IPS-18a (cell line): ENCODE results near the gene ANXA9.

Experiments
- H3K27ac ChIP-seq: one replicate; pipeline ENCODE4 v1.5.1; 2013; ENCODE audit warnings: low read length
- H3K27me3 ChIP-seq: one replicate; pipeline ENCODE4 v1.6.1; 2013; ENCODE audit warnings: mild to moderate bottlenecking, low read length; ENCODE audit not compliant: control insufficient read depth, insufficient read depth
- H3K36me3 ChIP-seq: one replicate; pipeline ENCODE4 v1.6.1; 2013; ENCODE audit warnings: low read depth, low read length; ENCODE audit not compliant: control insufficient read depth
- H3K4me1 ChIP-seq: one replicate; pipeline ENCODE4 v1.6.1; 2013; ENCODE audit warnings: low read depth, low read length; ENCODE audit not compliant: control insufficient read depth
- H3K4me3 ChIP-seq: one replicate; pipeline ENCODE4 v1.5.1; 2013; ENCODE audit warnings: low read length
- H3K9ac ChIP-seq: one replicate; pipeline ENCODE4 v1.6.1; 2013; ENCODE audit warnings: mild to moderate bottlenecking, low read length, moderate library complexity
- H3K9me3 ChIP-seq: one replicate; pipeline ENCODE4 v1.6.1; 2013; ENCODE audit warnings: low read depth, low read length; ENCODE audit not compliant: control insufficient read depth

ANXA9 gene

GRCh38 chr1:151008244-151009205 lies 26.4 kb downstream of the ANXA9 start, which contains the start of gene PRUNE1:
Gene PRUNE1, plus strand, starts transcription at chr1:151008449. Its CDS starts 184 bp downstream, at chr1:151008633.
- H3K4me3 ChIP-seq: peak within 1 kb of the TSS; percentile 99
- H3K36me3 ChIP-seq: no peaks in the 10 kb centered on the region
- no peaks in the 10 kb centered on the region for H3K27me3 ChIP-seq
- H3K9ac ChIP-seq: peak within 1 kb of the TSS; percentile 83
- no peaks in the 10 kb centered on the region for H3K9me3 ChIP-seq
- peak within 1 kb of the TSS; percentile 93 for H3K27ac ChIP-seq
- peaks cover 19% of the 10 kb centered on the region for H3K4me1 ChIP-seq

DNA sequence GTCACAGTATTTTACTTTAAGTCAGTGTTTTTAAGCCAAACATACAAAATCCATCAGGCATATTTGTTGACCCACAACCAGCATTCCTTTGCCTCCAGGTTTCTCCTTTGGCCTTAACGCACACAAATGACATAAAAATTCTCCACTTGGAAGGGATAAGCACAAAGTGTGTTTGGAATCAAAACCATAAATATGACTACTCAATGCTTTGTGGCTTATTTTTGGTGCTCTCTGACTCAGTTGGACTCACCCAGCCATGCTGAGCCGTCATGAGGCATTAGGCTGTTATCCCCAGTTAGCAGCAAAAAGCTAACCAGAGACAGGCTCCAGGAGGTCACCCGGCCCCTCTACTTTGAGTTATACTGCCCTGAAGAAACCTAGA lies 27.1 kb downstream of the ANXA9 start:
- Histone ChIP-seq H3K4me3 (peak overlapping the region; percentile 99), H3K36me3 (no peaks in the 10 kb centered on the region), H3K27ac (no peak overlapping the region), H3K9ac (peak overlapping the region; percentile 83), H3K4me1 (peaks cover 19% of the 10 kb centered on the region), H3K27me3 (no peaks in the 10 kb centered on the region), H3K9me3 (no peaks in the 10 kb centered on the region)

DNA sequence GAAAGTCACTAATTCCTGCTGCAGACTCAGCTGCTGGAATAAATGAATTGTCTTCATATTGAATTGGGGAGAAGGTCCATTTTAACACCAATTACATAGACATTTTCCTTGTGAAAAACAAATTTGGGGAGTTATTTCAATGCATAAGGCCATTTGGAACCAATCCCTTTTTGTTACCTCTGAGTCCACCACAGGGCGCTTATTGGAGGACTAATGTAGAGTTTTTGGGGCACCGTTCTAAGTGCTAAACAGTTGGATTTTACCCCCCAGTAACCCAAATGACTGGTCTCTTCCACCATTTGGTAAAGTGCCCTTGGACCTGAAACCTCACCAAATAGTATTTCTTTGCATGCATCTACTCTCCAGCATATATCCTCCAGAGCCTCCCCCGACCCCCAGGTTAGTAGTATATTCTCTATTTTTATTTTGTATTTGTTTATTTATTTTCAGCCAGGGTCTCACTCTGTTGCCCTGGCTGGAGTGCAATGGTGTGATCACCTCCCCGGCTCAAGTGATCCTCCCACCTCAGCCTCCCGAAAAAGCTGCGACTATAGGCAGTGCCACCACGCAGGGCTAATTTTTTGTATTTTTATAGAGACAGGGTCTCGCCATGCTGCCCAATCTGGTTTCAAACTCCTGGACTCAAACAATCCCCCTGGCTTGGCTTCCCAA lies 27.7 kb downstream of the ANXA9 start:
- no peaks in the 10 kb centered on the region for H3K9me3 ChIP-seq
- no peak overlapping the region for H3K9ac ChIP-seq
- H3K36me3 ChIP-seq: no peaks in the 10 kb centered on the region
- no peak overlapping the region for H3K4me3 ChIP-seq
- H3K4me1 ChIP-seq: peaks cover 19% of the 10 kb centered on the region
- H3K27ac ChIP-seq: no peak overlapping the region
- H3K27me3 ChIP-seq: no peaks in the 10 kb centered on the region

- Histone ChIP-seq H3K4me3 (no peak overlapping the region), H3K36me3 (no peaks in the 10 kb centered on the region), H3K27me3 (no peaks in the 10 kb centered on the region), H3K27ac (no peak overlapping the region), H3K9ac (no peak overlapping the region), H3K9me3 (no peaks in the 10 kb centered on the region), H3K4me1 (peaks cover 19% of the 10 kb centered on the region)
These were observed 28.2 kb downstream of the ANXA9 start for GRCh38 chr1:151010346-151010726.

DNA sequence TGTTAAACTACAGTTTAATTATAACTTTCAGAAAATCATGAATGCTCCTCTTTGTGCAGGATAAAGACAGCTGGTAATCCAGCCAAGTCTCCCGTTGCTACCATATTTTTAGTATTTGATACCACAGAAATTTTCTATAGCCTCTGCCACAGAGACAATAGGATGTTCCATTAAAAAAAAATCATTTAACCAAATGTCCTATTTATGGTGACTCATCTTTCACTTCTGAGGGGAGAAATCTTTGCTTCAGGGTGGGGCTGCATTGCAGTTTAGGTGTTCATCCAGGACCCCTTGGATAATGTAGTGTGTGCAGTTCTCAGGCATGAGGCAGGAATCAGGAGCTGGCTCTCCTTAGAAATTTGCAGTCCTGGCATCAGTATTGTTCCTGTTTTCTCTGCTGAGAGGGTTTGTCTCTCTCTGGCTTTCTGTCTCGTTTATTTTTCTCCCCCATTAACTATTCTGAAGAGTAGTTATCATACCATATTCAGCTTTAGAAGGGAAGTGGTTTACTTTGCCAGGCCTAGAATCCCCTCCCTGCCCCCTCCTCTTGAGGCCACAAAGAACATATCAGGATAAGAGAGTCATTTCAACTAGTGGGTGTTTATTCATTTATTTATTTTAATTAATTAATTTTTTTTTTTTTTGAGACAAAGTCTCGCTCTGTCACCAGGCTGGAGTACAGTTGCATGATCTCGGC lies 29.2 kb downstream of the ANXA9 start:
- Histone ChIP-seq H3K27ac (no peak overlapping the region), H3K4me3 (no peak overlapping the region), H3K9me3 (no peaks in the 10 kb centered on the region), H3K9ac (no peak overlapping the region), H3K36me3 (no peaks in the 10 kb centered on the region), H3K4me1 (peaks cover 16% of the 10 kb centered on the region), H3K27me3 (no peaks in the 10 kb centered on the region)

- Histone ChIP-seq H3K27ac (no peak overlapping the region), H3K4me1 (peaks cover 7% of the 10 kb centered on the region), H3K9me3 (no peaks in the 10 kb centered on the region), H3K27me3 (no peaks in the 10 kb centered on the region), H3K9ac (no peak overlapping the region), H3K4me3 (no peak overlapping the region), H3K36me3 (no peaks in the 10 kb centered on the region)
These were observed 30.8 kb downstream of the ANXA9 start for GRCh38 chr1:151012684-151013471.

GRCh38 chr1:151013518-151013917 lies 31.4 kb downstream of the ANXA9 start:
- H3K4me3 ChIP-seq: no peak overlapping the region
- no peak overlapping the region for H3K27ac ChIP-seq
- peaks cover 4% of the 10 kb centered on the region for H3K4me1 ChIP-seq
- no peak overlapping the region for H3K9ac ChIP-seq
- no peaks in the 10 kb centered on the region for H3K27me3 ChIP-seq
- no peaks in the 10 kb centered on the region for H3K9me3 ChIP-seq
- no peaks in the 10 kb centered on the region for H3K36me3 ChIP-seq

GRCh38 chr1:151024540-151025146 lies 42.6 kb downstream of the ANXA9 start:
- no peak overlapping the region for H3K9ac ChIP-seq
- no peak overlapping the region for H3K27ac ChIP-seq
- no peaks in the 10 kb centered on the region for H3K9me3 ChIP-seq
- H3K36me3 ChIP-seq: peaks cover 20% of the 10 kb centered on the region
- no peaks in the 10 kb centered on the region for H3K27me3 ChIP-seq
- H3K4me1 ChIP-seq: no peaks in the 10 kb centered on the region
- H3K4me3 ChIP-seq: no peak overlapping the region

GRCh38 chr1:151026460-151026859 lies 44.4 kb downstream of the ANXA9 start:
- H3K9ac ChIP-seq: no peak overlapping the region
- H3K27ac ChIP-seq: no peak overlapping the region
- no peaks in the 10 kb centered on the region for H3K4me1 ChIP-seq
- H3K36me3 ChIP-seq: peaks cover 20% of the 10 kb centered on the region
- H3K9me3 ChIP-seq: no peaks in the 10 kb centered on the region
- H3K4me3 ChIP-seq: no peak overlapping the region
- no peaks in the 10 kb centered on the region for H3K27me3 ChIP-seq

GRCh38 chr1:151032164-151032563 lies 50.1 kb downstream of the ANXA9 start:
- Histone ChIP-seq H3K4me1 (peaks cover 8% of the 10 kb centered on the region), H3K9ac (no peak overlapping the region), H3K27me3 (no peaks in the 10 kb centered on the region), H3K4me3 (no peak overlapping the region), H3K27ac (no peak overlapping the region), H3K9me3 (no peaks in the 10 kb centered on the region), H3K36me3 (peaks cover 17% of the 10 kb centered on the region)
